GM13977 (cell line): ENCODE results near the gene FOXN1.
"Not testable (repeated sequence)": the region's sequence is repeated elsewhere in the genome, so short reads cannot be mapped to it uniquely, and the experiment has no call there.

ENCODE experiments used
- DNase-seq: peaks from one replicate; pipeline ENCODE4 v3.0.0; 2012; ENCODE audit warnings: low spot score
- in situ Hi-C: fragments of 300-500 bp; cut with MboI; formaldehyde crosslinking; loops from one replicate; pipeline ENCODE4 v1.12.0; 2022; ENCODE audit warnings: low sequenced_read_pairs, low pct_unique_long_range_greater_than_20kb, mixed read lengths, inconsistent platforms; ENCODE audit not compliant: unreplicated experiment
- TF ChIP-seq, protein P1 (sequence below): IDR thresholded peaks from 2 replicates; pipeline ENCODE4 v1.5.1; 2012; ENCODE audit warnings: mild to moderate bottlenecking, control low read depth; ENCODE audit not compliant: insufficient read depth; ENCODE audit errors: extremely low read depth, missing control alignments

The FOXN1 gene

DNA sequence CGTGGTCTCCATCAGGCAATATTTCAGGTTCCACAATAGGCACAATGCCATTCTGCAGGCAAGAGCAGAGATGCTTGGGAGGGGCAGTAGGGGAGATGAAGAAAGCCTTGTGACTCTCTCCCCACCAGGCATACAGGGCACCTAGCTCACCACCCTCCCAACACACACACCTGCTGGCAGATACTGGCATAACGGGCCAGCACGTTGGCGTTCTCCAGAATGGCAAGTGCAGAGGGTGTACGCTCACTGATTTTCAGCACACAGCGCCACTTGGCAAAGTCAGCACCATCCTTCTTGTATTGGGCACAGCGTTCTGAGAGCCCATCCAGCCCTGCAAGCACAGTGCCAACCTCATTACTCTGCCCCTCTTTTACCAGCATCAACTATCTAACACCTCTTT lies 68.4 kb downstream of the FOXN1 start:
- DNase-seq, result no peak
- in situ Hi-C loops, result no loop called here
- TF ChIP-seq, protein P1, sequence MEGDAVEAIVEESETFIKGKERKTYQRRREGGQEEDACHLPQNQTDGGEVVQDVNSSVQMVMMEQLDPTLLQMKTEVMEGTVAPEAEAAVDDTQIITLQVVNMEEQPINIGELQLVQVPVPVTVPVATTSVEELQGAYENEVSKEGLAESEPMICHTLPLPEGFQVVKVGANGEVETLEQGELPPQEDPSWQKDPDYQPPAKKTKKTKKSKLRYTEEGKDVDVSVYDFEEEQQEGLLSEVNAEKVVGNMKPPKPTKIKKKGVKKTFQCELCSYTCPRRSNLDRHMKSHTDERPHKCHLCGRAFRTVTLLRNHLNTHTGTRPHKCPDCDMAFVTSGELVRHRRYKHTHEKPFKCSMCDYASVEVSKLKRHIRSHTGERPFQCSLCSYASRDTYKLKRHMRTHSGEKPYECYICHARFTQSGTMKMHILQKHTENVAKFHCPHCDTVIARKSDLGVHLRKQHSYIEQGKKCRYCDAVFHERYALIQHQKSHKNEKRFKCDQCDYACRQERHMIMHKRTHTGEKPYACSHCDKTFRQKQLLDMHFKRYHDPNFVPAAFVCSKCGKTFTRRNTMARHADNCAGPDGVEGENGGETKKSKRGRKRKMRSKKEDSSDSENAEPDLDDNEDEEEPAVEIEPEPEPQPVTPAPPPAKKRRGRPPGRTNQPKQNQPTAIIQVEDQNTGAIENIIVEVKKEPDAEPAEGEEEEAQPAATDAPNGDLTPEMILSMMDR, result no peak

DNA sequence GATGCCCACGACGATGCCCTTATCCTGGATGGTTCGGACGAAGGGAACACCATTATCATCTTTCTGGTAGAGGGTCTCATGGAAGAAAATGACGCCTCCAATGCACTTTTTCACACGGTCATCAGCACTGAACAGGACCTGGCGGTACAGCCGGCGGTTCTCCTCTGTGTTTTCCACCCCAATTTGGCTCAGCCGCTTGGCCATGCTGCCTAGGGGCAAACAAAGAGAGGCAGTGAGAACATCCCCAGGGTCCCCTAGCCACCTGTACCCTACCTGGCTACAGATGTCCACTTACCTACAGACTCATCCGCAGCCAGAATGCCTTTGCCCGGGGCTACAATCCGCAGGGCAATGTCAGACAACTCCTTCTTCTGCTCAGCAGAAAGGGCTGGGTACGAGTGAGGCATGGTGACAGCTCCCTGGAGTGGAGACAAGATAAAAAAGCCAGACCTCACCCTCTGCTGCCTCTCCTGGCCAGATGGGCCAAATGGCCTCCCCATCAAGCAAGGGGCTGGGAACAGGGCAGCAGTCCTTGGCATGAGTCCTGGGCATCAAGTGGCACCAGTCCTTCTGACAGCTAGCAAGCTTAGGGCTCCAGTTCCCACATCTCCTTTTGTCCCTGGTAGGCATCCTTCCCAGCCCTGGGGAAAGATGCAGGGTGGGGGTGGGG lies 69.1 kb downstream of the FOXN1 start:
- in situ Hi-C loops, result no loop called here
- DNase-seq, result no peak
- TF ChIP-seq, protein P1, result no peak

DNA sequence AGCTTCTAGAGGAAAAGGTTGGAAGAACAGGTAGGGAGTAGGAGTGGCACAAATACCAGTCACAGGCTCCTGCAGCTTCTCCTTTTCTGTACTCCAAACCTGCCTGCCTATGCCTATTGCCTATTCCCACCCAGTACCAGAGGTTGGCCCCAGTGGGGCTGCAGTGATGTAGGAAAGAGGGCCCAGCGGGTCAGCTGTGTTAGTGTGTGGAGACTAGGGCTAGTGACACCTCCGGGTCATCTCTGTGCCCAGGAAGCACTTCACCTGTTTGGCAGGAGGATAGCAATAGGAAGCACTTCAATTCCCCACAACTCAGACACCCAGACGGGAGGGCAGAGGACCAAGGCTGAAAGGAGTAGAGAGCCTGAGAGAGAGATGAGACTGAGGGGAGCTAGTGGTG lies 69.9 kb downstream of the FOXN1 start:
- DNase-seq, in situ Hi-C loops: not testable (repeated sequence)

DNA sequence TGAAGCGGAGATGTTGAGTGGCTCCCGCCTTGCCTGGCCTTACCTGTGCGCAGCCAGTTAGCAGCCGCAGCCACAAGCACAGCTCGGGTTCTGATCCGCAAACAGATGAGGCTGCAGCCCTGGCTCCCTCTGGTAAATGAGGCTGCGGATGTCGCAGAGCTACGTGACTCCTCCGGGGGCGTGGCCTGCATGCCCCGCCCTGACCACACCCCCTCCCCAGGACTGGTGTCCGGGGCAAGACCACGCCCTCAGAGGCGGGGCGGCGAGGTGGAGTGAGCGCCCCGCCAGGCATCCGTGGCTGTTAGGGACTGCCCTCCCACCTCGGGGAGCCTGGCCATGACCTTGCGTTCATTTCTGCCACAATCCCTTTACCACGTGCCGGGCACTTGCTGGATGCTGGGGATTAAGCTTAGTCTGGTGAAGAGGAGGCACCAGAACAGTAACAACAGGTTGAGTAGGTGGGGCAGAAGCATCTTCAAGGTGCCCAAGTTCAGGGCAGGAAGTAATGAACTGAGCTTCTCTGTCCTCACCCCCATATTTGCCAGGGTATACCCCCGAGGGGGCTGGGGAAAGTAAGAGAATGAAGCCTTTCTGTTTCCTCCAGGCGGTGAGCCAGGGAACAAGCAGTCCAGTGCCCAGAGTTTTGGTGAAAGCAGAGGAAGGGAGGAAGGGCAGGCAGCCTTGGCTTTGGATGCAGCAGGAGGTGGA lies 70.8 kb downstream of the FOXN1 start, which contains the start of gene ALDOC:
TSS of gene ALDOC (minus strand) at position 138 of the 708 bp plus-strand sequence. CDS start 1,363 bp downstream, outside the sequence.
- in situ Hi-C loops, result no loop called here
- TF ChIP-seq, protein P1, result no peak
- DNase-seq, result peak; percentile 96

DNA sequence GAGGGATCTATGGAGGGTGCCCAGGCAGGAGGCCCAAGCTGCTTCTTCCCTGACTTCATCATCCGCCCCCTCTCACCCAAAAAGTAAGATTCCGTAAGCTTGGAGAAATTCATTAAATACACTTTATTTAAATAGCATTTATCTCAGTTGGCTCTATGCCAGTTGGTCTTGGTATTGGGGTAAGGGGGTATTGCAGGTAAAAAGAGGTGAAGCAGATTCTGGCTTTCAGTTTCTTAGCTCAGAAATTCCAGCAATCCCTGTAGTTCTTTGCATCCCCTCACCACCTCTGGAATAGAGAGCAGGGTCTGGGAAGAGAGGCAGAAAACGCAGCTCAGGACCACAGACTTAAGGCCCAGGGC lies 71.3 kb downstream of the FOXN1 start:
- in situ Hi-C loops, result no loop called here
- TF ChIP-seq, protein P1, result no peak
- no peak for DNase-seq

DNA sequence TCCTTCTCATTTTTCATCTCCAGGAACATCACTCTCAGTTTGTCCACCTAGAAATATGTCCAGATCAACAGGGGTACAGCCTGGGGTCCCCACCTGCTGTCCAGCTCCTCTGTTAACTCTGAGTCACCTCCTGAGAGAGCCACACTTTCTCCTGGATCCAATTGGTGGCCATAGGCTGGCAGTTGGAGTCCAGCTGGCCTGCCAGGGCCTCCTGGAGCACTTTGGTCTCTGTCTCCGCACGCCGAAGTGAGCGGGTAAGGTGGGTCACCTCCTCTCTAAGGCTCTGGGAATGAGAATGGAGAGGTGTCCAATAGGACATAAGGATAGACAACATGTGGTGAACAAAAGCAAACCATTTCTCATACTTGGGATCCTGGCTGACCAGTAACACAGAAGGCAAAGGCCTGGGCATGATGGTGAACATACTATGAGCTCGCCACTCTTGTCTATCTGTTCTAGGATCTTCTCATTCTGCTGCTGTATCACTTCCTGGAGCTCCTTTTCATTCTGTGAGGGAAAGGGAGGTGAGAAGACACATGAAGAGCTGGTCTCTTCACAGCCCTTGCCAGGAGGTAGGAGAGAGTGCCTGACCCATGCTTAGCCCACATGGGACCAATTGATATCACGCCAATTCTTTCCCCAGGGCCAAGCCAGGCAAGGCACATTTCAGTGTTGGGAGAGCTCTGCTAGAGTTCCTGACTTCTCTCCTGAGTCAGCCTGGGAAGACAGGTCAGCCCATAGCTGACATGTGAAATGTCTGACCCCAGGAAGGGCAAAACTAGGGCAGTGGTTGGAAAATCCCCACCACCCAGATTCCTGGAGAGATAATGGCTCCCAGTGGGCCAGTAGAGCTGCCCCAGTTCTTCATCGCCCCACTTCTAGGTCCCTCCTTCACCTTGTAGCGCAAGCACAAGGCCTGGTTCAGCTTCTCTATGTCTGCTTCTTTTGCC lies 72.4 kb downstream of the FOXN1 start:
- TF ChIP-seq, protein P1, result no peak
- DNase-seq, result no peak
- in situ Hi-C loops, result no loop called here
